Right cardiac atrium (tissue), 5 donors: ENCODE results near the gene TBC1D2B. TPM values are rescaled to one million over a fixed set of nuclear protein-coding genes. Genes with fewer than 3 reads are reported as not detected.
"Not testable (repeated sequence)": the region's sequence is repeated elsewhere in the genome, so short reads cannot be mapped to it uniquely, and the experiment has no call there.

ENCODE experiments used
- ATAC-seq, 2 donors: fragments of 200-7000 bp; cut with Tn5 transposase; one replicate each; pipeline versions ENCODE4 v1.8.0 to v1.9.1; 2020; ENCODE audit warnings: moderate library complexity in 2 of 2, mild to moderate bottlenecking in 1 of 2
- DNase-seq, 3 donors: peaks; one replicate each; pipeline ENCODE4 v3.0.0-alpha.2; 2020
- H3K27ac ChIP-seq: one replicate; pipeline ENCODE4 v1.5.1; 2013; ENCODE audit warnings: mild to moderate bottlenecking, low read length, control low read depth, moderate library complexity
- H3K27me3 ChIP-seq: one replicate; pipeline ENCODE4 v1.6.1; 2013; ENCODE audit not compliant: control insufficient read depth, insufficient read depth
- H3K4me1 ChIP-seq: one replicate; pipeline ENCODE4 v1.6.1; 2013; ENCODE audit warnings: low read length; ENCODE audit not compliant: control insufficient read depth, insufficient read depth
- H3K4me3 ChIP-seq: one replicate; pipeline ENCODE4 v1.5.1; 2013; ENCODE audit warnings: low read length, control low read depth
- H3K9me3 ChIP-seq: one replicate; pipeline ENCODE4 v1.6.1; 2013; ENCODE audit warnings: low read length; ENCODE audit not compliant: control insufficient read depth
- WGBS: extraction: QIAGEN DNeasy Blood & Tissue Kit; methylation state at CpG from one replicate; pipeline ENCODE4 v1.1.7; 2013; 5-methylcytosine and 5-hydroxymethylcytosine counted together
- intact Hi-C, 4 donors: fragments of 100-400 bp; cut with DNase I; formaldehyde crosslinking; loops; one replicate each; pipeline versions ENCODE4 v1.11.0 to v1.14.0; 2022 to 2023
- polyA plus RNA-seq: library from polyadenylated mRNA; stranded (reverse); fragments of 200-250 nt; gene quantifications from one replicate; pipeline ENCODE4 v1.2.3, GENCODE V29; 2013
- total RNA-seq, 4 donors: library from RNA; stranded (reverse); fragmentation: NEBNext Ultra II Directional; extraction: Animal tissue kit (Norgen Biotek cat#: 25700); gene quantifications; one replicate each; pipeline ENCODE4 v1.2.1, GENCODE V29; 2021
- donor health status: healthy with polysubstance abuse.
- donor health status: DM: no; HTN: yes; CAD: no.
- donor health status: DM: no; HTN: no; CAD: no.
- donor health status: DM: no; HTN: yes; CAD: no; lungs with severe emphysema.
- donor health status: DM: yes; HTN: yes; CAD: no.

The TBC1D2B gene
- total and polyA plus RNA-seq, 5 donors = 8.2 to 19.8 (median 15.0) TPM

DNA sequence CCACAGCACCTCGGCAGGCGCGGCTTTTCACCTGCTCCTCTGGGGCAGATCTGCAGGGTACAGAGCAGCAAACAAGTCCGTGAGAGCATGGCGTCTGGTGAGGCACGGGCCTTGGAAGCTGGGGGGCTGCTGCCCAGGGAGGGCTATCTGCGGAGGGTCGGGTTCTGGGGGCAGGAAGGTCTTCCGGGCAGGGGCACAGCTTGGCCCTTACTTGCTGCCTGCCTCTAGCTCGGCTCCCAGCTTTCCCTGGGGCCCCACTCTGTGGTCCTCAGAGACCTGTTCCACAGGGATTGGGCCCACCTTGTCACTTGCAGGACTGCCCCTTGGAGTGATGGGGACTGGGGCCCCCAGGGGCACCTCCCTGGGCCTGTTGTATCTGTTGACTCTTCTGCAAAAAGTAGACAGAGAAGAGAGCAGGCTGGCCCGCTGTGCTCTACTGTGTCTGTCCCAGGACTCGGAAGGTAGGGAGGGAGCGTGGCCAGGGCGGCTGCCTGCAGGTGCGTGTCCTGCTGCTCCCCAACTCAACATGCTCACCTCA is 84.1 kb downstream of the TBC1D2B start:
- peaks cover 23% of the 10 kb centered on the region for H3K4me1 ChIP-seq
- H3K9me3 ChIP-seq = no peaks in the 10 kb centered on the region
- 90% methylated on average over 15 of the region's 15 CpGs for WGBS
- H3K27me3 ChIP-seq = no peaks in the 10 kb centered on the region
- peak in 2 of 3 donors; percentile 59 to 65 for DNase-seq
- no peak overlapping the region for H3K4me3 ChIP-seq
- ATAC-seq = no peak
- peak overlapping the region; percentile 69 for H3K27ac ChIP-seq
- intact Hi-C loops = no loop called here

- WGBS = 66% methylated on average over 26 of the region's 28 CpGs
- Histone ChIP-seq H3K4me1 (peaks cover 23% of the 10 kb centered on the region), H3K4me3 (no peak overlapping the region), H3K27me3 (no peaks in the 10 kb centered on the region), H3K27ac (peak overlapping the region; percentile 93), H3K9me3 (no peaks in the 10 kb centered on the region)
- DNase-seq = peak in 2 of 3 donors; percentile 71 to 72
- intact Hi-C loops = no loop called here
- peak in 1 of 2 donors; percentile 0 for ATAC-seq
These were observed 84.9 kb downstream of the TBC1D2B start for GRCh38 chr15:77992356-77993222.

DNA sequence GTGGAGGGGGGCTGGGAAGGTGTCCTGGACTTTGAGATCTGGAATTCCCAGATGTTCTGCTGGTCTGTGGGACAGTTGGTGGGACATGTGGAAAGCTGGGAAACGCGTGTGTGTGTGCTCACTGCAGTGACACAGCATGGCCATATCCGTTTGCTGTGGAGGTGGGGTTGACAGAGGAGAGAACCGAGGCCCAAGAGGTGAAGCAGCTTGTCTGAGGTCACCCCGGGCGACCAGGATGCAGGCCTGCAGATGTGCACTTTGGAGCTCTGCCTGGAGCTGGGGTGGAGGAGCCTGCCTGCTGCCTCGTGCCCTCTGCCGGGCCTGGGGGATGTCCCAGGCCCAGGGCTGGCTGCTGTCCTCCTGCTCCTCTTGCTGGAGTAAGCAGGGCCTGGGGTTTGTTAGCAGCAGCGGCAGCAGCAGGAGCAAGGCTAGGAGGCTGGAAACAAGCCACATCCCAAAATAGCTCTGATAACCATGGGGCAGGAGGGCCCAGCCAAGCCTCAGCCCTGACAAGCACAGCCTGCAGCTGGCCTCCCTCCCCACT is 85.8 kb downstream of the TBC1D2B start:
- H3K9me3 ChIP-seq, intact Hi-C loops, H3K4me3 ChIP-seq, H3K27me3 ChIP-seq: not testable (repeated sequence)
- 19% methylated on average over 9 of the region's 9 CpGs for WGBS
- ATAC-seq = peak; percentile 66 to 77
- peak; percentile 83 to 94 (median 93) for DNase-seq
- Histone ChIP-seq H3K27ac (peak overlapping the region; percentile 93), H3K4me1 (peaks cover 25% of the 10 kb centered on the region)

DNA sequence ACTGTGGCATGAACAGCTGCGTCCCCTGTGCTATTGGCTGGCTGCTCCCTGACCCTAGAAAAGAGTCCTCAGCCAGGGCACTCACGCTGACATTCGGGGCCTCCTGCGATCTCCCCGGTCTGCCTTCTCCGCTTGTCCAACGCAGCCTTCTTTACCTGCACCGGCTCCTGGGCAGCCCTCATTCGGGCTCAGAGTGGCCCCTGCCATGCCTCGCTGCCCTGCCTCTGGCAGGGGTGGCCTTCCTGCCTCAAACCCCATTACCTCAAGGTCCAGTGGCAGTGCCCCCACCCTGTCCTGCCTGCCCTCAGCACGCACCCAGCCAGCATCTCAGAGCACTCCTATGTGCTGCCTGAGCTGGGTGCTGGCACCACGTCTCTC is 86.5 kb downstream of the TBC1D2B start:
- H3K4me3 ChIP-seq = no peak overlapping the region
- H3K9me3 ChIP-seq = no peaks in the 10 kb centered on the region
- ATAC-seq (no peak), DNase-seq (peak in 1 of 3 donors; percentile 60)
- intact Hi-C loops = no loop called here
- H3K27ac ChIP-seq = peak overlapping the region; percentile 32
- 82% methylated on average over 12 of the region's 12 CpGs for WGBS
- no peaks in the 10 kb centered on the region for H3K27me3 ChIP-seq
- peaks cover 25% of the 10 kb centered on the region for H3K4me1 ChIP-seq

DNA sequence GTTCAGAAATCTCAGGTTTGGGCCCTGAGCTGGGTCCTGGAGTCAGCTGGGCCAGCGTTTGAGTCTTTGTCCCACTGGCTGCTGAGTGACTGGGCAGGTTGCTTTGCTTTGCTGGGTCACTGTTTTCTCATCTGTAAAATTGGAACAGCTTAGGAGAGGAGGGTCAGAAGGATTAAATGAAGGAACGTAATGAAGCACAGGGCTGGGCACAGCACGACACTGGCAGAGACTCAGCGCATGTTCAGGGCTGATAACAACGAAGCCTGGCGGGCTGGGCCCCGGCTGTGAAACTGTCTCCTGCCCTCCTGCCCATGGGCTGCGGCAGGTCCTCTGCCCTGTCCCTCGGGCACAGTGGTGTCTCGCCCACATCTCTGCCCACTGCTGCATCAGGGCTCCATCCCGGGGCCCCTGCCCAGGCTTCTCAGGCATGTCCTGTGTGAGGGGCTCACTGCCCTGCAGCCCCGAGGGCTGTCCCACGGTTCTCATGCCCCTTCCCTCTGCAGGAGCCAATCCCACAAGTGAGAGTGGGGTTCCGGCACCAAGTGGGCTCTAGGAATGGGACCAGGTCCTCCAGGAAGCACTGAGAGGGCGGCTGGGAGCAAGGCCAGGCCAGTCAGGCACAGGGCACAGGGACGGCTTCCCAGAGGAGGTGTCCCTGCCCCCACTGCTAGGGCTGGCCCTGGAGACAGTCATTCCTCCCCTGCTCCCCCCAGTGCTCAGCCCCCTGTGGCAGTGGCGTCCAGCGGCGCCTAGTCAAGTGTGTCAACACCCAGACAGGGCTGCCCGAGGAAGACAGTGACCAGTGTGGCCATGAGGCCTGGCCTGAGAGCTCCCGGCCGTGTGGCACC is 88.0 kb downstream of the TBC1D2B start:
- H3K4me1 ChIP-seq = peaks cover 25% of the 10 kb centered on the region
- 66% methylated on average over 21 of the region's 22 CpGs for WGBS

DNA sequence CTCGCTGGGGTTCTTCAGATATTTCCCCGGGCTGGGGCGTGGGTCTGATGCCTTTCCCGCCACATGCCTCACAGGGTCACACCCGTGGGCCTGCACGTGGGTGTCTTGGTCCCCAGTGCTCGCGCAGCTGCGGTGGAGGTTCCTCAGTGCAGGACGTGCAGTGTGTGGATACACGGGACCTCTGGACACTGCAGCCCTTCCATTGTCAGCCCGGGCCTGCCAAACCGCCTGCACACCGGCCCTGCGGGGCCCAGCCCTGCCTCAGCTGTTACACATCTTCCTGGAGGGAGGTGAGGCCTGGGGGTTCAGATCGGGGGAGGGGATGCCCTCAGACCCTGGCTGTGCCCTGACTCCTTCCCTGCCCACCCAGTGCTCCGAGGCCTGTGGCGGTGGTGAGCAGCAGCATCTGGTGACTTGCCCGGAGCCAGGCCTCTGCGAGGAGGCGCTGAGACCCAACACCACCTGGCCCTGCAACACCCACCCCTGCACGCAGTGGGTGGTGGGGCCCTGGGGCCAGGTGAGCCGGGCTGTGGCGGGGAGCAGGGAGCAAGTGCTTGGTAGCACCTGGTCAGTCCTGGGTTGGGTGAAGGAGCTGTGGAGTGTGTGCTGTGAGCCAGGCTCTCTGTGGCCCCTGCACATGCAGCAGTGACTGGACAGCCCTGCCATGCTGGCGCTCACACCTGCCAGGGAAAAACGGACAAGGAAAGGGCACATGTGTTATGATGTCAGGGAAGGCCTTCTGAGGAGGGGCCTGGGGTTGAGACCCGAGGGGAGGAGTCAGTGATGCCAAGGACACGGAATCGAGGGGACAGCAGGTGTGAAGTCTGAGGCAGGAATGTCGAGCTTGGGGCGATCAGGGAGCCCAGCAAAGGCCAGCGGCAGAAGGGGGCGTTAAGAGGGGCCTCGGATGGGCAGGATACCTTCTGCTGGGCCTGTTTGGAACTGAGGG is 88.9 kb downstream of the TBC1D2B start:
- no peak overlapping the region for H3K4me3 ChIP-seq
- H3K9me3 ChIP-seq = no peaks in the 10 kb centered on the region
- peak in 2 of 3 donors; percentile 52 to 64 for DNase-seq
- whole genome bisulfite sequencing = 74% methylated on average over 34 of the region's 34 CpGs
- H3K27me3 ChIP-seq = no peaks in the 10 kb centered on the region
- no peak for ATAC-seq
- intact Hi-C loops = no loop called here
- no peak overlapping the region for H3K27ac ChIP-seq
- peaks cover 18% of the 10 kb centered on the region for H3K4me1 ChIP-seq

More for the DNA sequence above, 88.0 kb downstream of the TBC1D2B start:
- ATAC-seq = no peak
- peak in 2 of 3 donors; percentile 58 to 60 for DNase-seq
- Histone ChIP-seq H3K27ac (no peak overlapping the region), H3K9me3 (no peaks in the 10 kb centered on the region), H3K27me3 (no peaks in the 10 kb centered on the region), H3K4me3 (no peak overlapping the region)
- intact Hi-C loops = no loop called here

DNA sequence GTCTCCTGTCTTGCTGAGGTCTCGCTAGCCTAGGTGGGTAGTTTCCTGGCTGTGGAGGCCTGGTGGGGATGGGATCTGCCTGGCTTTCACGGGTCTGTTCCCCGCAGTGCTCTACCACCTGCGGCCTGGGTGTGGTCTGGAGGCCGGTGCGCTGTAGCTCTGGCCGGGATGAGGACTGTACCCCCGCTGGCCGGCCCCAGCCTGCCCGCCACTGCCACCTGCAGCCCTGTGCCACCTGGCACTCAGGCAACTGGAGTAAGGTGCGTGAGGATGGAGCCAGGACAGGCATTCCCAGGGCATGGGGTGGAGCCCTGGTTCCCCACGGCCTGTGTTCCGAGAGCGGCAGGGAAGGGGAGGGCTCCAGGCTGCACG is 89.8 kb downstream of the TBC1D2B start:
- H3K27me3 ChIP-seq, H3K9me3 ChIP-seq, ATAC-seq, intact Hi-C loops, H3K27ac ChIP-seq, H3K4me3 ChIP-seq: not testable (repeated sequence)
- peaks cover 16% of the 10 kb centered on the region for H3K4me1 ChIP-seq
- WGBS = 79% methylated on average over 15 of the region's 15 CpGs
- peak in 1 of 3 donors; percentile 51 for DNase-seq

DNA sequence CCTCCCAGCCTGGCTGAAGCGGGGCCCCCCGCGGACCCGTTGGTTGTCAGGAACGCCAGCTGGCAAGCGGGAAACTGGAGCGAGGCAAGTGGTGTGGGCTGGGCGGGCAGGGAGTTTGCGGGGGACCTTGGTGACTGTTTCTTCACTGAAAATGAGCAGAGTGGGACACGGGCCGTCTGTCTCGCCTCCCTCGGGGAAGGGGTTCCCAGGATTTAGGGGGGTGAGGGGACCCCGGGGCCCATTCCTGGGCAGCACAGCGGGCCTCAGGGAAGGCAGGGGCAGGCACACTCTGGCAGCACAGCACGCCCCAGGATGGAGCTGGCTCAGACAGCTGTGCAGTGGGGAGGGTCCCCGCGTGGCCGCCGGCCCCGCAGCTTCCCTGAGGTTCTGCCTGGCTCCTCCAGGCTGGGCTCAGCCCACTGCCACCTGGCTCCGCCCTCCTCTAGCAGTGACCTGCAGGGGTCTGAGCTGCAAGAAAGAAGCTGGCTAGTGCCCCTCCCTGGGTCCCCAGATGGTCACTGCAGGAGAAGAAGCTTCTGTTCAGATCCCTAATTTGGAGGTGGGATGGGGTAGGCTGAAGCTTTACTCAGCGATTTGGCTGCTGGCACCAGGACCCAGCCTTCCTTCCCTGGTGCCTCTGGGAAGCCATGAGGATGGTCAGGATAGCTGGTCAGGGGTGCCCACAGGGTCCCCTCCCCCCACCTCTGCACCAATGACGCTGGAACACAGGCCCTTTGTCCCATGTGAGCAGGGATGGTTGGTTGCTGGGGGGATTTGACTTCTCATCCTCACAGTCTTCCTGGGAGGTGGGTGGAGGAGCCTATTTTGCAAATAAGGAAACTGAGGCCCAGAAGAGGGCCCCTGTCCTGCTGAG is 90.4 kb downstream of the TBC1D2B start:
- Histone ChIP-seq H3K27me3 (no peaks in the 10 kb centered on the region), H3K27ac (no peak overlapping the region), H3K4me1 (peaks cover 12% of the 10 kb centered on the region), H3K9me3 (no peaks in the 10 kb centered on the region), H3K4me3 (no peak overlapping the region)
- intact Hi-C loops = no loop called here
- ATAC-seq (no peak), DNase-seq (peak in 2 of 3 donors; percentile 70 to 78)
- 42% methylated on average over 24 of the region's 24 CpGs for WGBS

DNA sequence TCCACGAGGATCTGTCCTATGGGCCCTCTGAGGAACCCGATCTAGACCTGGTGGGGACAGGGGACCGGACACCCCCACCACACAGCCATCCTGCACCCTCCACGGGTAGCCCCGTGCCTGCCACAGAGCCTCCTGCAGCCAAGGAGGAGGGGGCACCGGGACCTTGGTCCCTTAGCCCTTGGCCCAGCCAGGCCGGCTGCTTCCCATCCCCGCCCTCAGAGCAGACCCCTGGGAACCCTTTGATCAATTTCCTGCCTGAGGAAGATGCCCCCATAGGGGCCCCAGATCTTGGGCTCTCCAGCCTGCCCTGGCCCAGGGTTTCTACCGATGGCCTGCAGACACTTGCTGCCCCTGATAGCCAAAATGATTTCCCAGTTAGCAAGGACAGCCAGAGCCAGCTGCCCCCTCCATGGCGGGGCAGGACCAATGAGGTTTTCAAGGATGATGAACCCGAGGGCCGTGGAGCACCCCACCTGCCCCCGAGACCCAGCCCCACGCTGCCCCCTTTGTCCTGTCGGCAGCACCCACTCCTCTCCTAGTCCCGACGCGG is 91.5 kb downstream of the TBC1D2B start:
- no peak for ATAC-seq
- Histone ChIP-seq H3K4me1 (peaks cover 8% of the 10 kb centered on the region), H3K4me3 (no peak overlapping the region), H3K9me3 (no peaks in the 10 kb centered on the region), H3K27me3 (no peaks in the 10 kb centered on the region), H3K27ac (no peak overlapping the region)
- intact Hi-C loops = no loop called here
- no peak for DNase-seq
- 77% methylated on average over 18 of the region's 18 CpGs for WGBS
